GM10266 (cell line): ENCODE measurements around the gene KIAA1958.

ENCODE experiments used
- DNase-seq: peaks from one replicate; pipeline ENCODE4 v3.0.0; 2012; ENCODE audit errors: extremely low spot score
- TF ChIP-seq, protein P1 (sequence below): IDR thresholded peaks from 2 replicates; pipeline ENCODE4 v1.5.1; 2012; ENCODE audit warnings: mild to moderate bottlenecking, low read depth; ENCODE audit not compliant: control insufficient read depth, insufficient read depth; ENCODE audit errors: missing control alignments

Gene KIAA1958

DNA sequence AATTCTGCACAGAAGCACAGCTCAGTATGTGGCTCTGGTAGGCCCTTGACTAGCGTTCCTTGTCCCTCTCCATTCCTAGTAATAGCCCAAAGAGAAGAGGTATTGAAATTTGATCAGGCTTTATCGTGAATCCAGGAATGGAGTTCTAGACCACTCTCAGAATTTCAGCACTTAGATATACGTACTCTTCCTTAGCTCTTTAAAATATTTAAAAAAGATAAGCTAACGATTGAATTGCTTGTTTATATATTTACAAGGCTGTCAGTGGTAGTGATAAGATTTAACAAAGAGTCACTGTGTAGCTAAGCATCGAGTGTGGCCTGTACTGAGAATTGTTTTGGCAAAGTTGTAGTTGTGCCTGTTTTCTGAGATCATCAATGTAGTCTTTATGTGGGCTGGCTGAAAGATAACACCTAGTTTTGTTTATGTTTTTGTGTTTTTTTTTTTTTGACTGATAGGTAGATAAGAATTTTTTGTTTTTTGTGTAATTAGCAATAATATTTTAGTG lies 2.5 kb downstream of the KIAA1958 start:
- DNase-seq = no peak
- TF ChIP-seq, protein P1, sequence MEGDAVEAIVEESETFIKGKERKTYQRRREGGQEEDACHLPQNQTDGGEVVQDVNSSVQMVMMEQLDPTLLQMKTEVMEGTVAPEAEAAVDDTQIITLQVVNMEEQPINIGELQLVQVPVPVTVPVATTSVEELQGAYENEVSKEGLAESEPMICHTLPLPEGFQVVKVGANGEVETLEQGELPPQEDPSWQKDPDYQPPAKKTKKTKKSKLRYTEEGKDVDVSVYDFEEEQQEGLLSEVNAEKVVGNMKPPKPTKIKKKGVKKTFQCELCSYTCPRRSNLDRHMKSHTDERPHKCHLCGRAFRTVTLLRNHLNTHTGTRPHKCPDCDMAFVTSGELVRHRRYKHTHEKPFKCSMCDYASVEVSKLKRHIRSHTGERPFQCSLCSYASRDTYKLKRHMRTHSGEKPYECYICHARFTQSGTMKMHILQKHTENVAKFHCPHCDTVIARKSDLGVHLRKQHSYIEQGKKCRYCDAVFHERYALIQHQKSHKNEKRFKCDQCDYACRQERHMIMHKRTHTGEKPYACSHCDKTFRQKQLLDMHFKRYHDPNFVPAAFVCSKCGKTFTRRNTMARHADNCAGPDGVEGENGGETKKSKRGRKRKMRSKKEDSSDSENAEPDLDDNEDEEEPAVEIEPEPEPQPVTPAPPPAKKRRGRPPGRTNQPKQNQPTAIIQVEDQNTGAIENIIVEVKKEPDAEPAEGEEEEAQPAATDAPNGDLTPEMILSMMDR = no peak

DNA sequence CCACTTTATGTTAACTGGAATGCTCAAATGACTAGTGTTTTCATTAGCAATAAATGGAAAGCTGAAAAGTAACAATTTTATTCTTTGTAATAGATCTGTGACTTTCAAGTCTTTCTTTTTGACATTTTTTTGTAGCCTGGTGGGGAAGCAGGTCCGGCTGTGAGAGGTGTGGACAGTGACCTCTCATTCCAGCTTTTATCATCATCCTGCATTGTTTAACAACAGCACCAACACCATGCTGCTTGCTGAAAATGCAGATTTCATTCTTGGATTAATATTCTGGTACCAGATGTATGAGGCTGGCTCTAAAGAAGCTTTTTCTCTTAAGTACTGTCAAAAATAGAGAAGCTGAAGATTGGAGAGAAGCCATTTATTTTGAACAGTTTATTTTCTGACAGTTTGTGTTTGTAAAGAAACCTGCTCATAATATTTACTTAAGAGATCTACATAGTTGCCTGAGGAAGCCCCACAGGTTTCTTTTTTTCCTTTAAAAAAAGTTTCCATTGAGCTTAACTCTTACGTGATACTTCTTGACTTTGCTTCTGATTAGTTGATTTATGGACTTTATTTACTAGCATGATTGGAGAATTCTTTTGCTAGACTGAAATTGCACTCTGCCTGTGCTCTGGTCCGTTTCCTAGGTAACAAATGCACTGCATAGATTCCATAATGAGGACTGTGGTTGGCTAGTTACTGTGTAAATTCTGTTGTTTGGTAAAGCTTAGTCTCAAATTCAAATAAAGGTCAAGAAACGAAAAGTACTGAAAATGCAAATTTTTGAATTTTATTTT lies 3.4 kb downstream of the KIAA1958 start:
- TF ChIP-seq, protein P1 = no peak
- DNase-seq = no peak

DNA sequence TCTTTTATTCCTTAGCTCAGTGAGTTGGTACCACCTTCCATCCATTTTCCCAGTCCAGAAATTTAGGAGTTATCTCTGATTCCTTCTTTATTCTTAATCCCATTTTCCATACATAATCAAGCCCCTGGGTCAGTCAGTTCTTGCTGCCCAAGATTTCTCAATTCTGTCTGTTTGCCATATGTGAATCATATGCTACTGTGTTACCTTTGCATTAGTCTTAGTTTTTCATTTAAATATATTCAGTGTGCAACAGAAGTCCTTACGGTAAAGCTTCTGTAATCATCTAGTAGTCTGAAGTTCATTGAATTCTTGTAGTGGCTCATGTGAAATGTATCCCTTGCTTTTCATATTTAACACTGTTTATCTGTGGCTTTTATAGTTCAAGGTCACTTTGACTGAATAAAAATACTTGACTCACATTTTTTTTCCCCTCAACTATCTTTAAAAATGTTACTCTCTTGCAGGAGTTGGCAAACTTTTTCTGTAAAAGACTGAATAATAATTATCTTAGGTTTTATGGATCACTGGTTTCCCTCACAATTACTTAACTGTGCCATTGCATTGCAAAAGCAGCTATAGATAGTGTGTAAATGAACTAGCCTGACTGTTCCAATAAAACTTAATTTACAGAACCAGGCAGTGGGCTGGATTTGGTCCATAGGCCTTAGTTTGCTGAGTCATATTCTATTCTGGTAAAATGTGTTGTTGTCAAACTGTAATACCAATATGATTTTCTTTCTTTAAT lies 6.9 kb downstream of the KIAA1958 start:
- TF ChIP-seq, protein P1 = no peak
- DNase-seq = no peak

DNA sequence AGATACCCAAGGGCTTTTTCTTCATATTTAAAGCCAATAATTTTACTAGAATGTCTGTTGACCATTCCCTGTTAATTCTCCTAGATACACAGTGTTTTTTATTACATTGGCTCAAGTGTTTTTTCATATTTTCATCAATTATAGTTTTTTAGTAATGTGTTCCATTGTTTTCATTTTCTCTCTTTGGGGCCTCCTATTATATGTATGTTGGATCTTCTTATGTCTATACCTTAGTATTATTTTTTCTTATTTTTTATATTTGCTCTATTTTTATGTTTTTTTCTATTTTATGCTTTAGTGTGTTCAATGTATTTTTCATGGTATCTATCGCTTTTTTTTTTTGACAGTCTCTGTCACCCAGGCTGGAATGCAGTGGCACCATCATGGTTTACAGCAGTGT lies 7.5 kb downstream of the KIAA1958 start:
- DNase-seq = no peak
- TF ChIP-seq, protein P1 = no peak

DNA sequence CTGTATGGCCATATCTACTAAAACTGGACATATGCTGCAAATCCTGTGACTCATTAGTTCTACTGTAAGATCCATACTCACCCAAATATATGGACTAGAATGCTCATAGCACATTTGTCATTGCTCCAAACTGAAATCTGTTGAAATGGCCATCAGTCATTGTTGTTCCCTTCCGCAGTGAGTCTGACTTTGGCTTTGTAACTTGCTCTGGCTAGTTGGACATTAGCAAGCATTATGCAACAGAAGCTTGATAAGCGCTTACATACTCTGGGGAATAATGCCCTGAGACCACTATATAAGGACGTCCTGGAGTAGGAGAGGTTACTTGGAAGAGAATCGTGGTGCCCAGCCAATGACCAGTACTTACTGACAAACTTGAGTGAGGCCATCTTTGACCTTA lies 9.0 kb downstream of the KIAA1958 start:
- DNase-seq = no peak
- TF ChIP-seq, protein P1 = no peak

DNA sequence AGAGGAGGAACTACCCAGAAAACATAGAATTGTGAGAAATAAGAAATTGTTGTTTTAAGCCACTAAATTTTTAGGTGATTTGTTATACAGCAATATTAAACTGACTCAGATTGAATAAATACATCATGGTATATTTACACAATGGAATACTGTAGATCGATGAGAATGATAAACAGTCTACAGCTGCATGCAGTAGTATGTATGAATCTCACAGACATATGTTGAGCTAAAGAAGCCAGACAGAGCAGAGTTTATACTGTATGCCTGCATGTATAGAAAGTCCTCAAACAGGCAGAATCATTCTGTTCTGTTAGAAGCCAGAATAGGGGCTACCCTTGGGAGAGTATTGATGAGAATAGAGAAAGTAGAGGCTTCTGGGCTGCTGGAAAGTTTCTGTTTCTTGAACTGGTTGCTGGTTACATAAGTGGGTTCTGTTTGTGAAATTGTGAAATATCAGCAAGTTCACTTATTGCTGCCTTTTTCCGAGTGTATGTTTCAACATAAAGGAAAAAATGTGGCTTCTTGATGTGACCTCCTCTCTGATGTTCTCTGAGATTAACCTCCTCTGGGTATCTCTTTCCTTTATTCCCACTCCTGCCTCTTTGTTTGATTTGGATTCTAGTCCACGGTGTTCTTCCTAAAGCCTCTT lies 9.6 kb downstream of the KIAA1958 start:
- TF ChIP-seq, protein P1 = no peak
- DNase-seq = no peak
